Stimulated activated CD4-positive, alpha-beta T cell treated with anti-CD3 and anti-CD28 coated beads, Interleukin-1b, Interleukin-23, amount 100 ng/mL, for 48 hours (primary cell): ENCODE measurements around the gene TTC28.

Experiments
- DNase-seq: peaks from one replicate; pipeline ENCODE4 v3.0.0-alpha.2; 2020

TTC28 gene

GRCh38 chr22:27993201-27993635 is 686.4 kb downstream of the TTC28 start:
- DNase-seq, result no peak

DNA sequence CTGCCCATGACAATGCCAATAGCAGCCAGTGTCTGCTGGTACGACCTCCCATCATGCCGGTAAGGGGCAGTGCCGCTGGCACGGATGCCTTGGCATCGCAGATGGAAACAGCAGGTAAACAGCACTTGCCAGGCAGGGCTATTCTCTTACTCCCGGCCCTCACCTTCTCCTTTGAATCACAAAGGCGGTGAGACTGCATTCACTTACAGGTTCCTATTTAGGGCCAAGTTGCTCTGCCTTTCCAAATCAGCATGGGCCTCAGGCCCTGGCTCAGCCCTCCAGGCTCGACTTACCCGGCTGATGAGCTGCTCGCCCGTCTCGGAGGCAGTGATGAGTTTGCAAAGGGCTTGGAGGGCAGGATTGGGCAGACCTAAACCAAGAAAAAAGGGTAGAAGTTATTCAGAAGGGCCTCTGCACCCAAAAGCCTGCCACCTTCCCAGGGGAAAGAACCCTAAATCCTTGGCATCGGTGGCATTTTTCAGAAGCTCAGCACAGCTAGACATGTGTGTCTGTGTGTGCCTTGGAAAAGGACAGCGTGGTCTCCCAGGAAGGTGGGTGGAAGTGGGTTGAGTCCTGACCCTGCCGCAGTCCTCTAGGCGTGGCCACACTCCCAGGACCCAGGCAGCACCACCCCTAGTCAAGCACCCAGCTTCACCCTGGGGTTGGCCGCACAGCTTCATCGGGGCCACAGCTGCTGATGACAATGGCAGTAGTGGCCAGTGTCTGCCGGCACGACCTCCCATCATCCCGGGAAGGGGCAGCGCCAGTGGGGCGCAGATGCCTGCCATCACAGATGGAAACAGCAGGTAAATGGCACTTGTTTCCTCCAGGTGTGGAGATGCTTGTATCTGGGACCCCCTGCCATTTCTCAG is 687.1 kb downstream of the TTC28 start:
- no peak for DNase-seq

GRCh38 chr22:27991586-27992293 is 687.9 kb downstream of the TTC28 start:
- no peak for DNase-seq

GRCh38 chr22:27990879-27991278 is 688.8 kb downstream of the TTC28 start:
- DNase-seq, result no peak

- DNase-seq, result no peak
These were observed 689.2 kb downstream of the TTC28 start for GRCh38 chr22:27990451-27990840.

GRCh38 chr22:27989758-27990450 is 689.7 kb downstream of the TTC28 start:
- no peak for DNase-seq

GRCh38 chr22:27988704-27989103 is 690.9 kb downstream of the TTC28 start:
- DNase-seq, result no peak

GRCh38 chr22:27987557-27987956 is 692.1 kb downstream of the TTC28 start:
- no peak for DNase-seq

- no peak for DNase-seq
These were observed 692.7 kb downstream of the TTC28 start for GRCh38 chr22:27986937-27987336.

DNA sequence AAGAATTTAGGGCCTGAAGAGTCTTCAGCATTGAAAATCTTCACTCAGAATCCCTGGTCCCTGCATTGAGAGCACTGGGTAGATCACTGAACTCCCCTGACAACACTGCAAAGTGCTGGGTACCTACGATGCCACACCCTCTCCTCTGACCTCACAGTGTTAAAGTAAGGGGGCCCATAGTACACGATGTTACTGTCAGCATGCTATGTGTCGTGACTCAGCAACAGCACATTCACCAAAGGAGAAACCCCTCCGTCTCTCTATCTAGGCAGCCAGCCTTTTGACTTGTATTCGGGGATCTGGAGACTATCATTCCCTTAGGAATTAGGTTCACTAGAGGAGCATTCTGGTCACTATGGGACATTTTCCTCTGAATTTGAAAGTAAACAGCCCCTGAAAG is 693.2 kb downstream of the TTC28 start:
- no peak for DNase-seq

GRCh38 chr22:27985323-27986275 is 694.0 kb downstream of the TTC28 start:
- no peak for DNase-seq

- no peak for DNase-seq
These were observed 694.9 kb downstream of the TTC28 start for GRCh38 chr22:27984723-27985122.

- DNase-seq, result no peak
These were observed 695.5 kb downstream of the TTC28 start for GRCh38 chr22:27984001-27984695.

GRCh38 chr22:27983361-27983791 is 696.3 kb downstream of the TTC28 start:
- DNase-seq, result no peak

DNA sequence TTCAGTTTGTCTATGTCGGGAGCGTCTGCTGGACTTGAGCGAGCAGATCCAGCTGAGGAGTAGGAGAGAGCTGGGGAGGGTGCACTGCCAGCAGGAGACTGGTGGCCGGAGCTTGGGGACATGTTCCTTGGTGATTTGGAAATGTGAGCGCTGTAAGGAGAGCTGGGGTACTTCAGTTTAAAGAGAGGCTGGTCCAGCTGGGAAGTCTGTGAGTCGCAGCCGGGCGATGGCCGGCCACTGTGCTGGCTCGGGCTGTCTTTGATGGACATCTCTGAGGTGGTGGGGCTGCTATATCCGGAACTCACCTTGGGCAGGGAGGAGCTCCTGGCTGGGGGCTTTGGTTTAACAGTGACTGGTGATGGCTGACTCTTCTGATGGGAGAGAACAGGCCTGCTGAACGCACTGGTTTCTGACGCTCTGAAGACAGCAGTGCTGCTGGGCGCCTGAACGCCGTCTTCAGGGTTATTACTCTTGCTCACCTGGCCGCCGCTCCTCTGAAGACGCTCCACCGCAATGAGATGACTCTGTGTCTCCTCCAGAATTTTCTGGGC is 696.9 kb downstream of the TTC28 start:
- no peak for DNase-seq

GRCh38 chr22:27982106-27982505 is 697.5 kb downstream of the TTC28 start:
- no peak for DNase-seq

DNA sequence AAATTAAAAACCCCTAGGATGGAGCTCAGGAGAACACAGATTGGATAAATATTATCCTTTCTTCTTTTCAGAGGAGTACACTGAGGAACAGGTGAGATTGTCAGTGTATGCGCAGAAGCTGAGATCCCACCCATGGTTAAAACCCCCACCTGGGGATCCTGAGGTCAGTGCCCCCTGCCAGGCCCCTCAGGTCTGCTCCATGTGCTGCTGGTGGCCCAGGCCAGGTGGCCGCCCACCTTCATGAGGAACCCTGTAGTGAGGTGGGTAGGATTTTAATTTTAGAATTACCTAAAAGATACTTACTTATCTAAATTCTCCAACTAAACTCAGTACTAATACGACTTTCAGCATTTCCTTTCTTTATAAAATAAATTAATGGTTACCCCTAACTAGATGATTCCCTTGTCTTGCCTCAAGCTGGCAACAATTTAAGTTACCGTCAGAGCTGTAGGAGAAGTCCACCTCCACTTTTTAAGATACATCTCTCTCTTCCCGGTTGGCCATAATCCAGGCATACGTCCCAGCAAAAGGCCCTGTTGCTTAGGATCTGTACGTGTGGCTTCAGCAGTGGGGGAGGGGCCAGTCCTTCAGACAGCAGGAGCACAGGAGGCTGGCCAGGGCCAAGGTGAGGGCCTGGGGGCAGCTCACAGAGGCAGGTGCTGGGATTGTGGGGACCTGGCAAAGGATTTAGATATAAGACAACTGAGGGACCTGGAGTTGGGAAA is 699.1 kb downstream of the TTC28 start:
- DNase-seq, result no peak

DNA sequence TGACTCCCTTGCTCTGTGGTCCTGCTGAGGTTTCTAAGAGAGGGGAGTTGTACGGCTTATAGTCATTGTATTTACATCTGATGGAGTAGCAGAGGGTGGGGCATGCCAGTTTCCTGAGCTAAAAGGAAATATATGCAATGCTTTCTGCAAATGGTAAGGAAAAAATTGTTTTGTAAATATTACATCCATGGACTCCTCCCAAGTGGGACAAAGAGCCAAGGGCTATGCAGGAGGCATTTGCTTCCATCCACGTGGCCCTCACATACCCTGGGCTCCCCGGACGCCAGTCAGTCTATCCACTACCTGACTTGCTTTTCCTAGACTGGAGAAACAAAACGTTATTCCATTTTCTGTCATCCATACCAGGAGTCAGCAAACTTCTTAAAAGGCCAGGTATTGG is 700.8 kb downstream of the TTC28 start:
- no peak for DNase-seq

- no peak for DNase-seq
These were observed 701.3 kb downstream of the TTC28 start for GRCh38 chr22:27978317-27978716.

DNA sequence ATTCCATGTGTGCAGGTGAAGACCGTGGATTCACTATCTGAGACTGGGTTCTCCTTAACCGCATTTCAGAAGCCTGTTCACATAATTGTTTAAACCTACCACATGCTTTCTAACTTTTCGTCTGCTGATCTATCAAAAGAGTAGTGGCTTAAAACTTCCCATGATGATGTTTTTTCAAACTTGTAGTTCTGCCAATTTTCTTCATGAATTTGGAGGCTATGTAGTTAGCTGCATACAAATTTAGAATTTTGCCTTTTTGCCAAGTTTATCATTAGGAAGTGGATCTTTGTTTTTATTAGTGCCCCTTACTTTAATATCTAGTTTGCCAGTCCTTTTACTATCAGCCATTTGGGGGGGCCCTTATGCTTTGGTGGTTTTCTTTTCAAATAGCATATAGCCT is 703.1 kb downstream of the TTC28 start:
- DNase-seq, result no peak
